Neuronal stem cell (in vitro differentiated cells): ENCODE results near the gene CA14.
A peak's percentile ranks its signal among the peaks of the same experiment; 100 is the strongest.

Source experiments
- DNase-seq: peaks from one replicate; pipeline ENCODE4 v3.0.0-alpha.2; 2013; ENCODE audit warnings: low spot score
- H2AFZ ChIP-seq: one replicate; pipeline ENCODE4 v1.6.1; 2013; ENCODE audit warnings: mild to moderate bottlenecking, low read length, inconsistent platforms
- H2AK5ac ChIP-seq: 2 replicates; pipeline ENCODE4 v1.6.1; 2013; ENCODE audit warnings: low read depth, mild to moderate bottlenecking, inconsistent platforms, low read length, moderate library complexity, mixed read lengths
- H2BK120ac ChIP-seq: 2 replicates; pipeline ENCODE4 v1.6.1; 2013; ENCODE audit warnings: low read depth, mild to moderate bottlenecking, inconsistent platforms, low read length, moderate library complexity, mixed read lengths
- H2BK12ac ChIP-seq: one replicate; pipeline ENCODE4 v1.6.1; 2013; ENCODE audit warnings: low read length, inconsistent platforms
- H2BK15ac ChIP-seq: 2 replicates; pipeline ENCODE4 v1.6.1; 2013; ENCODE audit warnings: mild to moderate bottlenecking, low read length, inconsistent platforms, mixed read lengths
- H2BK5ac ChIP-seq: one replicate; pipeline ENCODE4 v1.6.1; 2013; ENCODE audit warnings: inconsistent platforms, mild to moderate bottlenecking, low read length, moderate library complexity
- H3K14ac ChIP-seq: one replicate; pipeline ENCODE4 v1.6.1; 2013; ENCODE audit warnings: low read length, inconsistent platforms
- H3K18ac ChIP-seq: 2 replicates; pipeline ENCODE4 v1.6.1; 2013; ENCODE audit warnings: low read length, inconsistent platforms
- H3K23ac ChIP-seq: 2 replicates; pipeline ENCODE4 v1.6.1; 2013; ENCODE audit warnings: low read depth, mild to moderate bottlenecking, mixed read lengths, low read length, inconsistent platforms; ENCODE audit not compliant: poor library complexity
- H3K27ac ChIP-seq: replicated peaks from 3 replicates; pipeline ENCODE4 v1.5.1; 2013; ENCODE audit warnings: low read length, inconsistent platforms
- H3K27me3 ChIP-seq, 3 experiments: 2 replicates each; pipeline ENCODE4 v1.6.1; 2013; ENCODE audit warnings: low read length in 3 of 3, mild to moderate bottlenecking in 2 of 3, inconsistent platforms in 1 of 3, low read depth in 1 of 3, mixed read lengths in 1 of 3, moderate library complexity in 1 of 3; ENCODE audit not compliant: control insufficient read depth in 3 of 3, insufficient read depth in 3 of 3
- H3K36me3 ChIP-seq, 2 donors: replicated peaks in 1 of 2; 2 replicates each; pipeline ENCODE4 v1.6.1; 2013; ENCODE audit warnings: low read length in 2 of 2; ENCODE audit not compliant: control insufficient read depth in 2 of 2, insufficient read depth in 2 of 2
- H3K4ac ChIP-seq: 2 replicates; pipeline ENCODE4 v1.6.1; 2013; ENCODE audit warnings: inconsistent platforms, mild to moderate bottlenecking, low read length, moderate library complexity
- H3K4me1 ChIP-seq, 2 donors: 1 replicate in 1 of 2; 2 replicates in 1 of 2; pipeline ENCODE4 v1.6.1; 2013; ENCODE audit warnings: low read length in 2 of 2, low read depth in 1 of 2; ENCODE audit not compliant: control insufficient read depth in 2 of 2, insufficient read depth in 1 of 2
- H3K4me2 ChIP-seq: one replicate; pipeline ENCODE4 v1.6.1; 2013; ENCODE audit warnings: mild to moderate bottlenecking, low read length, inconsistent platforms; ENCODE audit not compliant: insufficient read depth, poor library complexity, severe bottlenecking
- H3K4me3 ChIP-seq, 2 donors: 2 replicates each; pipeline ENCODE4 v1.5.1; 2013; ENCODE audit warnings: low read length in 2 of 2, mild to moderate bottlenecking in 2 of 2, inconsistent platforms in 1 of 2, moderate library complexity in 1 of 2
- H3K79me1 ChIP-seq: one replicate; pipeline ENCODE4 v1.6.1; 2013; ENCODE audit warnings: low read depth, mild to moderate bottlenecking, inconsistent platforms, low read length, moderate library complexity
- H3K9ac ChIP-seq: one replicate; pipeline ENCODE4 v1.6.1; 2013; ENCODE audit warnings: mild to moderate bottlenecking, low read depth, low read length, inconsistent platforms; ENCODE audit not compliant: poor library complexity
- H3K9me3 ChIP-seq, 2 donors: replicated peaks in 1 of 2; 2 replicates each; pipeline versions ENCODE3 to v1.6.1; 2013; ENCODE audit warnings: low read length in 2 of 2, mild to moderate bottlenecking in 2 of 2, inconsistent platforms in 1 of 2, low read depth in 1 of 2, mixed read lengths in 1 of 2, moderate library complexity in 1 of 2; ENCODE audit not compliant: control insufficient read depth in 2 of 2, insufficient read depth in 1 of 2
- H4K8ac ChIP-seq: one replicate; pipeline ENCODE4 v1.6.1; 2013; ENCODE audit warnings: low read depth, mild to moderate bottlenecking, inconsistent platforms, low read length, moderate library complexity
- H4K91ac ChIP-seq: one replicate; pipeline ENCODE4 v1.6.1; 2013; ENCODE audit warnings: low read length, low read depth, mild to moderate bottlenecking, inconsistent platforms; ENCODE audit not compliant: poor library complexity
- WGBS, 2 donors: extraction: QIAGEN DNeasy Blood & Tissue Kit; methylation state at CpG; one replicate each; pipeline ENCODE4 v1.1.7; 2013; ENCODE audit warnings: missing lambda C conversion rate in 2 of 2, mixed read lengths in 1 of 2; ENCODE audit not compliant: insufficient read length in 2 of 2, insufficient replicate concordance in 1 of 2; ENCODE audit errors: extremely low coverage in 2 of 2; 5-methylcytosine and 5-hydroxymethylcytosine counted together

CA14 gene

DNA sequence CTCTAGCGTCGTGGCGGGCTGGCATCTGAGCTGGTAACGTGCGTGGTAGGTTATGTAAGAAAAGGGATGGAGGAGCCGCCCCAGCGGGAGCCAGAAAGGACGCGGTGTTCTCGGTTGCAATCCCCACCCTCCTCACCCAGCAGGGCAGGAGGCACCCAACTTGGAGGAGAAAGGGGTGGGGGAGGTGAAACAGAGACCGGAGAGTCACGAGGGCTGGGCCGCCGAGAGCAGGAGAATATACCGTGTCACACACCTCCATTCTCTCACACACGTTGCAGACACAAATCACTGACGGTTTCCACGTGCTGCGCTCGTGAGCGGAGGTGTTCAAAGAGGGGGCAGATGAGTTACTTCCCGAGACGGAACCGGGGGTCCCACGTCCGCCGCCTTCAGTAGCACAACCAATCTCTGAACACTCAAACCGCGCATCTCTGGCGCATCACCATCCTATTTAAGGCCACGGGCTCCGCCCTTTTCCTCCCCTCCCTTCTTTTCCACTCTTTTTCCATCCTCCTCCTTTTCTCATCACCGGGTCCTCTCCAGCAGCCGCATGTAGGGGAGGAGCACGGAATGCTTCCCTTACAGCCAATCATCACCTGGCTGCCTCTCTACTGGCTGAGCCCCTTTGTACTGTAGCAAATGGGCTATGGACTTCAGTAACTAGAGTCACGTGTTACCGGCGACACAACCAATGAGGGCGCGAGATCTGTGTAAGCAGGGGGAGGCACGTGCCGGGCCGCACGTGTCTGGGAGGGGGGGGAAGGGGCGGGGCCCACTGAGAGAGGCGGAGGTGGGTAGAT is 24.4 kb downstream of the CA14 start, which contains the start of gene CIART:
TSS of gene CIART (plus strand) at position 797 of the 800 bp plus-strand sequence. CDS start 714 bp downstream, outside the sequence.
- no peak within 1 kb of the TSS for H4K8ac ChIP-seq
- H2BK12ac ChIP-seq = peak within 1 kb of the TSS; percentile 27
- H2AFZ ChIP-seq = peak within 1 kb of the TSS; percentile 63
- no peak within 1 kb of the TSS for H2BK5ac ChIP-seq
- H3K4me1 ChIP-seq = peaks cover 0 to 10% of the 10 kb centered on the region in 2 donors
- H3K9me3 ChIP-seq = no peaks in the 10 kb centered on the region
- peak within 1 kb of the TSS; percentile 65 for H3K9ac ChIP-seq
- no peak within 1 kb of the TSS for H3K27ac ChIP-seq
- H3K4me2 ChIP-seq = peak within 1 kb of the TSS; percentile 88
- peak within 1 kb of the TSS; percentile 66 for H3K23ac ChIP-seq
- H3K79me1 ChIP-seq = no peaks in the 10 kb centered on the region
- peak within 1 kb of the TSS; percentile 48 for H2AK5ac ChIP-seq
- H2BK120ac ChIP-seq = no peak within 1 kb of the TSS
- peaks cover 5 to 44% of the 10 kb centered on the region in 2 donors for H3K36me3 ChIP-seq
- H3K14ac ChIP-seq = peak within 1 kb of the TSS; percentile 22
- peak; percentile 93 for DNase-seq
- no CpG with 5 or more reads among the region's 46 CpGs for WGBS, 2 donors
- H3K27me3 ChIP-seq = peaks cover 0 to 7% (median 0%) of the 10 kb centered on the region in 3 experiments
- peak within 1 kb of the TSS; percentile 84 for H3K18ac ChIP-seq
- H3K4ac ChIP-seq = no peak within 1 kb of the TSS
- peak within 1 kb of the TSS; percentile 47 to 82 for H3K4me3 ChIP-seq
- H2BK15ac ChIP-seq = no peak within 1 kb of the TSS
- no peak within 1 kb of the TSS for H4K91ac ChIP-seq

DNA sequence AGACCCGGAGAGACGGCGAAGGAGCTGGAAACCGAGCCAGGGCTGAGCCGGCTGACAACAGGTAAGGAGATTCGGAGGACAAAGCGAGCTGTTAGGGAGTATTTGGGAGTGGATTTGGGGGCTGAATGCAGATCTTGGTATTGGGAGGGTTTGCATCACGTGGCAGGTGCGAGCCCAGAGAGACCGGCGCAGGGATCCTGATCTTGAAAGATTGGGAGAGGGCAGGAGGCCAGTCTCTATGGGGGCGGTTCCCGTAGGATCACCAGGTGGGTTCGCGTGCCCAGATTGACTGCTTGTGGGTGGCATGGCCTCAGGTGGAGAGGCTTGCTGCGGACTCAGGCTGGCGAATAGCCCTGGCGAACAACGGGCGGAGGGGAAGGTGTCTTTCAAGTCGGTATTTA is 25.0 kb downstream of the CA14 start:
- Histone ChIP-seq H3K4me1 (peaks cover 0 to 10% of the 10 kb centered on the region in 2 donors), H2BK120ac (no peak overlapping the region), H3K4me3 (peak overlapping the region; percentile 47 to 82), H3K23ac (no peak overlapping the region), H3K27ac (no peak overlapping the region), H2AK5ac (peak overlapping the region; percentile 22), H3K79me1 (no peaks in the 10 kb centered on the region), H3K4me2 (peak overlapping the region; percentile 88), H3K18ac (peak overlapping the region; percentile 84), H3K27me3 (peaks cover 0 to 7% (median 0%) of the 10 kb centered on the region in 3 experiments), H3K9me3 (no peaks in the 10 kb centered on the region), H3K4ac (no peak overlapping the region), H2BK12ac (no peak overlapping the region), H2AFZ (peak overlapping the region; percentile 63), H2BK15ac (no peak overlapping the region), H2BK5ac (no peak overlapping the region), H4K91ac (no peak overlapping the region), H3K9ac (peak overlapping the region; percentile 65), H3K36me3 (peaks cover 4 to 39% of the 10 kb centered on the region in 2 donors), H4K8ac (no peak overlapping the region), H3K14ac (peak overlapping the region; percentile 22)
- no CpG with 5 or more reads among the region's 21 CpGs for WGBS, 2 donors
- no peak for DNase-seq

DNA sequence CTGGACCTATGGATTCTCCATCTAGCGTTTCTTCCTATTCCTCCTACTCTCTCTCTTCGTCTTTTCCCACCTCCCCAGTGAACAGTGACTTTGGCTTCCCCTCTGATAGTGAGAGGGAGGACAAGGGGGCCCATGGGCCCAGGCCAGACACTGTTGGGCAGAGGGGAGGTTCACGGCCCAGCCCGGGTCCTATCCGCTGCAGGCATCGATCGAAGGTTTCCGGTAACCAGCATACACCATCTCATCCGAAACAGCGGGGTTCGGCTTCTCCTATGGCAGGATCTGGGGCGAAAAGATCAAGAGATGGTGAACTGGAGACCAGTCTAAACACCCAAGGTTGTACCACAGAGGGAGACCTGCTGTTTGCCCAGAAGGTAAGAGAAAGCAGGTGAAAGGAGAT is 25.7 kb downstream of the CA14 start:
- H3K4me2 ChIP-seq = peak overlapping the region; percentile 88
- H3K9ac ChIP-seq = no peak overlapping the region
- no peak overlapping the region for H3K23ac ChIP-seq
- H2BK12ac ChIP-seq = no peak overlapping the region
- H2BK5ac ChIP-seq = no peak overlapping the region
- H3K36me3 ChIP-seq = peaks cover 3 to 33% of the 10 kb centered on the region in 2 donors
- no peak overlapping the region for H2AFZ ChIP-seq
- H2BK15ac ChIP-seq = no peak overlapping the region
- H2BK120ac ChIP-seq = no peak overlapping the region
- H3K14ac ChIP-seq = no peak overlapping the region
- H3K9me3 ChIP-seq = no peaks in the 10 kb centered on the region
- DNase-seq = no peak
- H3K4me3 ChIP-seq = peak overlapping the region; percentile 10 to 47
- H4K8ac ChIP-seq = no peak overlapping the region
- H3K18ac ChIP-seq = no peak overlapping the region
- no peak overlapping the region for H3K27ac ChIP-seq
- H3K4ac ChIP-seq = no peak overlapping the region
- peaks cover 0 to 7% (median 0%) of the 10 kb centered on the region in 3 experiments for H3K27me3 ChIP-seq
- no CpG with 5 or more reads among the region's 12 CpGs for WGBS, 2 donors
- peaks cover 0 to 10% of the 10 kb centered on the region in 2 donors for H3K4me1 ChIP-seq
- H3K79me1 ChIP-seq = no peaks in the 10 kb centered on the region
- H2AK5ac ChIP-seq = no peak overlapping the region
- H4K91ac ChIP-seq = no peak overlapping the region

DNA sequence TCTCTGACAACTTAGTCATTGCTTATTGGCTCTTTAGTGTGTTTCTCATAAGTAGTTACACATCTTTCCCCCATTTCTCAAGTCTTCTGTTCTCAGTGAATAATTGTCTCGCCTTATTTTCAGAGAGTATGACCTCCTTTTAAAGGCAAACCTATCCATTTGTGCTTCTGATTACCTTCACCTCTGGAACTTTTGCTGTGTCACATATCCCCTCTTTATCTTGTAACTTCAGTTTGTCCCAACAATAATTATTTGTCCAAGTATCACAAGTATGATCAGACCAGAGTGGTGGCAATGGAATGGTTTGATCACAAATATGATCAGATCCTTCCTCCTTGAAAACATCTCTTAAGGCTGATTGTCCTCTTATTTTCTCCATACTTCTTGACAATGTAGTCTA is 30.8 kb downstream of the CA14 start:
- Histone ChIP-seq H2AK5ac (no peak overlapping the region), H2BK12ac (no peak overlapping the region), H4K8ac (no peak overlapping the region), H3K4me1 (peaks cover under 1 to 6% of the 10 kb centered on the region in 2 donors), H3K9me3 (no peaks in the 10 kb centered on the region), H3K23ac (no peak overlapping the region), H3K4me3 (no peak overlapping the region), H3K4me2 (no peak overlapping the region), H3K9ac (no peak overlapping the region), H3K27ac (no peak overlapping the region), H3K14ac (no peak overlapping the region), H3K18ac (no peak overlapping the region), H3K4ac (no peak overlapping the region), H2BK120ac (no peak overlapping the region), H4K91ac (no peak overlapping the region), H2AFZ (no peak overlapping the region), H2BK5ac (no peak overlapping the region), H3K79me1 (no peaks in the 10 kb centered on the region), H3K36me3 (peaks cover 2 to 7% of the 10 kb centered on the region in 2 donors), H2BK15ac (no peak overlapping the region), H3K27me3 (no peaks in the 10 kb centered on the region)
- DNase-seq = no peak
- no CpG with 5 or more reads among the region's 1 CpG for WGBS, 2 donors
